ENCODE measurements around the gene CPEB1. TPM values are rescaled to one million over a fixed set of nuclear protein-coding genes. Genes with fewer than 3 reads are reported as not detected.
"Not testable (repeated sequence)": the region's sequence is repeated elsewhere in the genome, so short reads cannot be mapped to it uniquely, and the experiment has no call there.

CPEB1 gene
- total RNA-seq, 1 donor from 2014 or later, result 1.6 TPM

- DNase-seq (ENCODE audit: extremely low spot score, unreplicated experiment), result no peak
These were observed 111.4 kb downstream of the CPEB1 start for GRCh38 chr15:82535566-82536408.

DNA sequence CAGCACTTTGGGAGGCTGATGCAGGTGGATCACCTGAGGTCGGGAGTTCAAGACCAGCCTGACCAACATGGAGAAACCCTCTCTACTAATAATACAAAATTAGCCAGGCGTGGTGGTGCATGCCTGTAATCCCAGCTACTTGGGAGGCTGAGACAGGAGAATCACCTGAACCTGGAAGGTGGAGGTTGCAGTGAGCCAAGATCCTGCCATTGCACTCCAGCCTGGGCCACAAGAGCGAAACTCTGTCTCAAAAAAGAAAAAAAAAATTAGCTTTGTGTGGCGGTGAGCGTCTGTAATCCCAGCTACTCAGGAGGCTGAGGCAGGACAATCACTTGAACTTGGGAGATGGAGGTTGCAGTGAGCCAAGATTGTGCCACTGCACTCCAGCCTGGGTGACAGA, 112.0 kb downstream of the CPEB1 start:
- peaks cover 27% of the 10 kb centered on the region for H3K4me1 Mint-ChIP-seq (ENCODE audit: unreplicated experiment)
- not testable (repeated sequence) for H3K27ac Mint-ChIP-seq

More at GRCh38 chr15:82535566-82536408, 111.4 kb downstream of the CPEB1 start:
- peaks cover 43% of the 10 kb centered on the region for H3K36me3 Mint-ChIP-seq
- peaks cover 21% of the 10 kb centered on the region for H3K4me1 Mint-ChIP-seq (ENCODE audit: unreplicated experiment)
- H3K9me3 Mint-ChIP-seq, result no peaks in the 10 kb centered on the region
- H3K27ac Mint-ChIP-seq, result peak overlapping the region; percentile 66
- TF ChIP-seq, protein P1, sequence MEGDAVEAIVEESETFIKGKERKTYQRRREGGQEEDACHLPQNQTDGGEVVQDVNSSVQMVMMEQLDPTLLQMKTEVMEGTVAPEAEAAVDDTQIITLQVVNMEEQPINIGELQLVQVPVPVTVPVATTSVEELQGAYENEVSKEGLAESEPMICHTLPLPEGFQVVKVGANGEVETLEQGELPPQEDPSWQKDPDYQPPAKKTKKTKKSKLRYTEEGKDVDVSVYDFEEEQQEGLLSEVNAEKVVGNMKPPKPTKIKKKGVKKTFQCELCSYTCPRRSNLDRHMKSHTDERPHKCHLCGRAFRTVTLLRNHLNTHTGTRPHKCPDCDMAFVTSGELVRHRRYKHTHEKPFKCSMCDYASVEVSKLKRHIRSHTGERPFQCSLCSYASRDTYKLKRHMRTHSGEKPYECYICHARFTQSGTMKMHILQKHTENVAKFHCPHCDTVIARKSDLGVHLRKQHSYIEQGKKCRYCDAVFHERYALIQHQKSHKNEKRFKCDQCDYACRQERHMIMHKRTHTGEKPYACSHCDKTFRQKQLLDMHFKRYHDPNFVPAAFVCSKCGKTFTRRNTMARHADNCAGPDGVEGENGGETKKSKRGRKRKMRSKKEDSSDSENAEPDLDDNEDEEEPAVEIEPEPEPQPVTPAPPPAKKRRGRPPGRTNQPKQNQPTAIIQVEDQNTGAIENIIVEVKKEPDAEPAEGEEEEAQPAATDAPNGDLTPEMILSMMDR (conservative IDR thresholded peaks at IDR 0.05), result no peak
- no peaks in the 10 kb centered on the region for H3K27me3 Mint-ChIP-seq
- H3K4me3 Mint-ChIP-seq, result peak overlapping the region; percentile 9

DNA sequence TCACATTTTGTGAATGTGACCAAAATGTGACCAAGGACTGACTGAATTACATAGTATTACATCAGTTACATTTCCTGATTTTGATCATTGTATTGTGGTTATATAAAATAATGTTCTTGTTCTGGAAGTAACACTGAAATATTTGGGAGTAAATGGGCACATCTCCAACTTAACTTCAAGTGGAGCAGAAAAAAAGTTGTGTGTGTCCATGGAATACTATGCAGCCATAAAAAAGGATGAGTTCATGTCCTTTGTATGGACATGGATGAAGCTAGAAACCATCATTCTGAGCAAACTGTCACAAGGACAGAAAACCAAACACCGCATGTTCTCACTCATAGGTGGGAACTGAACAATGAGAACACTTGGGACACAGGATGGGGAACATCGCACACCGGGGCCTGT, 112.7 kb downstream of the CPEB1 start:
- Mint-ChIP-seq H3K4me1 (ENCODE audit: unreplicated experiment) (peaks cover 28% of the 10 kb centered on the region), H3K36me3 (peaks cover 43% of the 10 kb centered on the region)
- not testable (repeated sequence) for H3K4me3 Mint-ChIP-seq; H3K27ac Mint-ChIP-seq; H3K9me3 Mint-ChIP-seq; H3K27me3 Mint-ChIP-seq; DNase-seq (ENCODE audit: extremely low spot score, unreplicated experiment)

More for the DNA sequence above, 112.0 kb downstream of the CPEB1 start:
- DNase-seq (ENCODE audit: extremely low spot score, unreplicated experiment); H3K9me3 Mint-ChIP-seq; H3K4me3 Mint-ChIP-seq; H3K27me3 Mint-ChIP-seq: not testable (repeated sequence)
- peaks cover 43% of the 10 kb centered on the region for H3K36me3 Mint-ChIP-seq

- Mint-ChIP-seq H3K4me3 (no peak overlapping the region), H3K9me3 (no peaks in the 10 kb centered on the region), H3K36me3 (peaks cover 38% of the 10 kb centered on the region), H3K27me3 (no peaks in the 10 kb centered on the region), H3K27ac (no peak overlapping the region), H3K4me1 (ENCODE audit: unreplicated experiment) (peaks cover 26% of the 10 kb centered on the region)
- no peak for DNase-seq (ENCODE audit: extremely low spot score, unreplicated experiment)
- TF ChIP-seq, protein P1 (conservative IDR thresholded peaks at IDR 0.05), result no peak
These were observed 113.4 kb downstream of the CPEB1 start for GRCh38 chr15:82533801-82534200.

DNA sequence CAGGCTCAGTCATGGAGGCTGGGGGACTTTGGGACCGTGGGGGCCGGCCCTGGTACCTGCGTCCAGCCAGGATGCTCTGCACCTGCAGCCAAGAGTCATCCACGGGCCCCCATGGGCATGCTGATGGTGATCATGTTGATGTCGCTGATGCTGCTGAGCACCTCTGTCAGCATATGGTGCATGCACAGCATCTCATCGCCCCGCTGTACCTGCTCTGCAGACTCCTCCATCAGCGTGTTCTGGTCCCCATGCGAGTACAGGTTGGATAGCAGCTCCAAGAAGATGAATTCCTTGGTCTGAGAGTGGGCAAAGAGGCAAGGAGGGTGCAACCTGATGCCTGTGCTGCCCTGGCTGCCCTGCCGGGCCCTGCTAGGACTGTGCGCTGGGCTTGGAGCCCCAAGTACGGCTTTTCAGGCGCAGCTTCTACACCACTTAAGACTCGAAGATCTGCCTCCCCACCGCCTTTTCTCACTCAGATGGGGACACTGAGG, 114.1 kb downstream of the CPEB1 start:
- DNase-seq (ENCODE audit: extremely low spot score, unreplicated experiment), result no peak
- TF ChIP-seq, protein P1 (conservative IDR thresholded peaks at IDR 0.05), result no peak
- Mint-ChIP-seq H3K4me1 (ENCODE audit: unreplicated experiment) (peaks cover 24% of the 10 kb centered on the region), H3K4me3 (no peak overlapping the region), H3K36me3 (peaks cover 36% of the 10 kb centered on the region), H3K27me3 (no peaks in the 10 kb centered on the region), H3K9me3 (no peaks in the 10 kb centered on the region), H3K27ac (no peak overlapping the region)

GRCh38 chr15:82532383-82532990, 114.7 kb downstream of the CPEB1 start:
- Mint-ChIP-seq H3K4me3 (no peak overlapping the region), H3K9me3 (no peaks in the 10 kb centered on the region), H3K4me1 (ENCODE audit: unreplicated experiment) (peaks cover 21% of the 10 kb centered on the region), H3K36me3 (peaks cover 30% of the 10 kb centered on the region), H3K27me3 (no peaks in the 10 kb centered on the region), H3K27ac (no peak overlapping the region)
- no peak for DNase-seq (ENCODE audit: extremely low spot score, unreplicated experiment)
- TF ChIP-seq, protein P1 (conservative IDR thresholded peaks at IDR 0.05), result no peak

Data from type B pancreatic cell (in vitro differentiated cells).